ENCODE results near the gene GRXCR1.

Gene GRXCR1

DNA sequence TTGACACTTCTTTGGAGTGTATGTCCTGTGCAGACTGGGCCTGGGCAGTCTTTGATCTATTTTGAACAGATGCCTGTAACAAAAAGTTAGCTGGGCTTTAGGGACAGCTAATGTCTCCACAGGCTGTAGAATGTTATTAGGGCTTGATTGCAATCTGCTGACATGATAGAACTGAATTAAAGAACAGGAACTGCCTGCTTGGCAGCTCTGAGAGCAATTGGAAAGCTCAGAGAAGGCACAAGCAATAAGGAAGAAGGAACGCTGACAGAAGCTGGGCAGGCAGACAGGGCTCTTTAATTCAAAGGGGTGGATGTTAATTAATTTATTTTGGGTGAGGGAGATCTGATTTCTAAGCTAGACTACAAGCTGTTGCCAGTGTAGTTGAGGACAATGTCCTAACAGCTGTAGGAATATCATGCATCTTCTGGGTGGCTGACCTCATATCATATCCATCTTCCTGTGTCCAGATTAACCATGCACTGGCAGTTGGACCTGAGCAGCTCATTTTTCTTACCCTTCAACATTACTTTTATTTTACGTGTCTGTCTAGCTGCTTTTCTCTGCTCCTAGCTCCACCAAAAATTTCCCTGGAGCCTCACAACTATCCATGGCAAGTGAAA lies 20.7 kb upstream of the GRXCR1 start:
- TF ChIP-seq, protein P1, sequence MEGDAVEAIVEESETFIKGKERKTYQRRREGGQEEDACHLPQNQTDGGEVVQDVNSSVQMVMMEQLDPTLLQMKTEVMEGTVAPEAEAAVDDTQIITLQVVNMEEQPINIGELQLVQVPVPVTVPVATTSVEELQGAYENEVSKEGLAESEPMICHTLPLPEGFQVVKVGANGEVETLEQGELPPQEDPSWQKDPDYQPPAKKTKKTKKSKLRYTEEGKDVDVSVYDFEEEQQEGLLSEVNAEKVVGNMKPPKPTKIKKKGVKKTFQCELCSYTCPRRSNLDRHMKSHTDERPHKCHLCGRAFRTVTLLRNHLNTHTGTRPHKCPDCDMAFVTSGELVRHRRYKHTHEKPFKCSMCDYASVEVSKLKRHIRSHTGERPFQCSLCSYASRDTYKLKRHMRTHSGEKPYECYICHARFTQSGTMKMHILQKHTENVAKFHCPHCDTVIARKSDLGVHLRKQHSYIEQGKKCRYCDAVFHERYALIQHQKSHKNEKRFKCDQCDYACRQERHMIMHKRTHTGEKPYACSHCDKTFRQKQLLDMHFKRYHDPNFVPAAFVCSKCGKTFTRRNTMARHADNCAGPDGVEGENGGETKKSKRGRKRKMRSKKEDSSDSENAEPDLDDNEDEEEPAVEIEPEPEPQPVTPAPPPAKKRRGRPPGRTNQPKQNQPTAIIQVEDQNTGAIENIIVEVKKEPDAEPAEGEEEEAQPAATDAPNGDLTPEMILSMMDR (IDR thresholded peaks at IDR 0.05) = no peak
- no peak for TF ChIP-seq ZFX (IDR thresholded peaks at IDR 0.05; ENCODE audit: borderline replicate concordance)
- H3K27ac ChIP-seq = no peak overlapping the region

DNA sequence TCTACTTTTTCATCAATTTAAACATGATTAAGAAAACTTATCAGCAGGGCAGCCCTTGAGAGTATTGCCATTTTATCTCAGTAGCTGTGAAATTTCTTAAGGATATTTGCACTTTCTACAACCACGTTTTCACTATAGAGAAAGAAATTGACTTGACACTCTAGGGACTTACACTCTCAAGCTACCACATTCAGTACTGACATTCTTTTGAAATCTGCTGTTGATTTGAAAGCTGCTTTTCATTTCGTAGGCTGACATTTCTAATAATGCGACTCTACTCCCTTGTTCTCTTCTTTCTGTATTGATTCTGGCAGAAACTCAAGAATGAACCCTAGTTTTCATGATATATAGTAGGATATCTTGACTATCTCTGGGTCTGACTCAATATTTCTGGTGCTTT lies 13.7 kb upstream of the GRXCR1 start:
- no peak overlapping the region for H3K27ac ChIP-seq
- no peak for TF ChIP-seq ZFX (IDR thresholded peaks at IDR 0.05; ENCODE audit: borderline replicate concordance)
- TF ChIP-seq, protein P1 (IDR thresholded peaks at IDR 0.05) = no peak

DNA sequence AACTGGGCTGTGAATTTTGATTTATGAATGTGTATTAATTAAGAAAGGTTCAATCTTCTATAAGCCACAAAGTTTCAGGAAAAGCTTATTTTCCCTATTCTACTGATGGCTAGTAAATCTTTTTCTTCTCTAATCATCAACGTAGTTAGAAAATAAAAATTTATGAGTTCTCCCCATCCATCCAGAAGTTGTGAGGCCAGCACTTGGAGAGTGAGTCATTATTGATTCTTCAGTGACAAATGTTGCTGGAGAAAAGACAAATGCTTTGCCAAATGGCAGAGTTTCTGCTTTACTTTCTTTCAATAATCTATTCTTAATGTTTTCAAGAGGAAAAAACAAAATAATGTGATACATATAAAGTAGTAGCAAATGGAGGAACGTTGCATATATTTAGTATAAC lies 11.3 kb upstream of the GRXCR1 start:
- H3K27ac ChIP-seq = no peak overlapping the region
- no peak for TF ChIP-seq ZFX (IDR thresholded peaks at IDR 0.05; ENCODE audit: borderline replicate concordance)
- TF ChIP-seq, protein P1 (IDR thresholded peaks at IDR 0.05) = no peak

DNA sequence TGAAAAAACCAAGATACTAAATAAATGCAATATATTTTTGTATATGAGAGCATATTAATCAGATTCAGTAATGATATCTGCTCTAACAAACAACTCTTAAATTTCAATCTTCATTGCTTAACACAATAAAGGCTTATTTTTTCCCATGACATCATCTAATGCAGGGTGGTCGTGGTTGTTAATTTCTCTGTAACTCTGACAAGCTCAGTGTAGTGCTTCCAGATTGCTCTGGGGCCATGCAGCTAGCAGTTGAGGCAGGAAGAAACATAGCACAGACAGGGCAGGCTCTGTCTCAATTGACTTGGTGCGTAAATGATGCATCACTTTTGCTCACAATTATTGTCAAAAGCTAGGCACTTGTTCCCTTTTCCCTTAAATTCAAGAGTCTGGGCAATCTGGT lies 869 bp upstream of the GRXCR1 start:
- H3K27ac ChIP-seq = no peak overlapping the region
- TF ChIP-seq, protein P1 (IDR thresholded peaks at IDR 0.05) = no peak
- TF ChIP-seq ZFX (IDR thresholded peaks at IDR 0.05; ENCODE audit: borderline replicate concordance) = no peak

DNA sequence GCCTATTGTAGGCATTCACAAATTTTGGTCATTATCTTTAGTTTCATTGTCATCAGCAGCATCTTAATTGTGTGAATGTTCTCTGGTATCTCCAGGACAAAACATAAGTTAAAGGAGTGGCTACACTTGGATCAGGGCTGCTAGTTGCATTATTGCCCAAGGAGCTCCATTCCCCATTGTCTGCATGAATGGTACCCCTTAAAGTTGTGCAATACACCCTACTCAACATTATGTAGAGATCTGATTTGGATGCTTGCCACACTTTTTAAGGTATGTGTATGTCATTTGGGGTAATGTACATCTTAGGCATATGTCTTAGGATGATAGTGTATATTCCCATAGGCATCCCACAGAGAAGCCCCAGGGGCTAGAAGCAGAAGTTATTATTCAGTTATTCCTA lies 2.9 kb downstream of the GRXCR1 start:
- TF ChIP-seq, protein P1 (IDR thresholded peaks at IDR 0.05) = no peak
- no peak for TF ChIP-seq ZFX (IDR thresholded peaks at IDR 0.05; ENCODE audit: borderline replicate concordance)
- H3K27ac ChIP-seq = no peak overlapping the region

GRCh38 chr4:42904986-42905385 lies 12.5 kb downstream of the GRXCR1 start:
- TF ChIP-seq, protein P1 (IDR thresholded peaks at IDR 0.05) = no peak
- no peak for TF ChIP-seq ZFX (IDR thresholded peaks at IDR 0.05; ENCODE audit: borderline replicate concordance)
- H3K27ac ChIP-seq = no peak overlapping the region

DNA sequence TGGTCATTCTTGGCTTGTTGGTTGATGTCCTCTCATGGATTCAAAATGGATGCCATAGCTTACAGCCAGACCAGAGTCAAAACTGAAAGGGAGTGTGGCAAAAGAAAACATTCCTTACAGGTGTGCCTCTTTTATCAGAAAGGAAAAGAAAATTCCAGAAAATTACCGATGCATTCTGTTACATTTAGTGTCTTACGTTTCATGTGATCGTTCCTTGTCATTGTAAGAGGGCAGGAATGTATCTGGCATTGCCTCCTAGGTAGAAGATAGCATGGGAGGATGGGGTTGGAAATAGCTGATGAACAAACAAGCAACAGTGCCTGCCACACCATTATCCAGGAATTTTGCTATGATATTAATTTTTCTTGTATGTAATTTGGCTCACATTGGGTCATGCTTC lies 13.1 kb downstream of the GRXCR1 start:
- TF ChIP-seq, protein P1 (IDR thresholded peaks at IDR 0.05) = no peak
- no peak for TF ChIP-seq ZFX (IDR thresholded peaks at IDR 0.05; ENCODE audit: borderline replicate concordance)
- H3K27ac ChIP-seq = no peak overlapping the region

Data from 22Rv1 (cell line).